Cardiac muscle cell (in vitro differentiated cells and primary cell): ENCODE data around the gene ULK2. TPM values are rescaled to one million over a fixed set of nuclear protein-coding genes. Genes with fewer than 3 reads are reported as not detected.
A peak's percentile ranks its signal among the peaks of the same experiment; 100 is the strongest.

Experiments
- DNase-seq, 2 donors: peaks; one replicate each; pipeline versions ENCODE4 v3.0.0 to v3.0.0-alpha.2; 2010 to 2017; ENCODE audit warnings: low read depth in 1 of 2, low spot score in 1 of 2
- H3K27ac ChIP-seq: fragments of 200-600 bp; sonication (generic); 2 replicates; pipeline ENCODE4 v1.5.1; 2016
- H3K27me3 ChIP-seq: fragments of 200-600 bp; sonication (generic); 2 replicates; pipeline ENCODE4 v1.6.0; 2016; ENCODE audit warnings: control low read depth
- H3K36me3 ChIP-seq: fragments of 200-600 bp; sonication (generic); 2 replicates; pipeline ENCODE4 v1.5.1; 2016; ENCODE audit warnings: control low read depth
- H3K4me1 ChIP-seq: fragments of 200-600 bp; sonication (generic); 2 replicates; pipeline ENCODE4 v1.8.1; 2017; ENCODE audit warnings: low read depth, mild to moderate bottlenecking, mixed run types
- H3K4me3 ChIP-seq: fragments of 200-600 bp; sonication (generic); 2 replicates; pipeline ENCODE4 v1.5.1; 2016; ENCODE audit warnings: mild to moderate bottlenecking
- H3K9me3 ChIP-seq: fragments of 200-600 bp; sonication (generic); 2 replicates; pipeline ENCODE4 v1.5.1; 2017; ENCODE audit warnings: low read depth, mild to moderate bottlenecking, control low read depth
- CTCF ChIP-seq: IDR thresholded peaks from 2 replicates; pipeline ENCODE4 v1.5.1; 2012; ENCODE audit warnings: low read depth, mild to moderate bottlenecking, low read length
- polyA plus RNA-seq: library from polyadenylated mRNA; unstranded; fragments of >200 nt; fragmentation: Nextera tagmentation; extraction: Ambion mirVana; gene quantifications from 2 replicates; pipeline ENCODE4 v1.2.1, GENCODE V29; 2016
- total RNA-seq: library from RNA; depleted of rRNA; stranded (reverse); fragments of >200 nt; gene quantifications from 2 replicates; pipeline ENCODE4 v1.2.3, GENCODE V29; 2016

The ULK2 gene
- total and polyA plus RNA-seq, 2 experiments from 2014 or later: 13.3 to 24.5 TPM

- Histone ChIP-seq H3K36me3 (peaks cover 21% of the 10 kb centered on the region), H3K4me3 (no peak overlapping the region), H3K27ac (no peak overlapping the region), H3K9me3 (no peaks in the 10 kb centered on the region), H3K4me1 (no peaks in the 10 kb centered on the region), H3K27me3 (no peaks in the 10 kb centered on the region)
- TF ChIP-seq CTCF: no peak
- DNase-seq: no peak
These were observed 95.6 kb downstream of the ULK2 start for GRCh38 chr17:19771971-19772630.

GRCh38 chr17:19770985-19771735, 96.6 kb downstream of the ULK2 start:
- no peak for DNase-seq
- H3K27me3 ChIP-seq: no peaks in the 10 kb centered on the region
- H3K27ac ChIP-seq: no peak overlapping the region
- no peak for TF ChIP-seq CTCF
- H3K4me3 ChIP-seq: no peak overlapping the region
- H3K4me1 ChIP-seq: no peaks in the 10 kb centered on the region
- no peaks in the 10 kb centered on the region for H3K9me3 ChIP-seq
- peaks cover 16% of the 10 kb centered on the region for H3K36me3 ChIP-seq

DNA sequence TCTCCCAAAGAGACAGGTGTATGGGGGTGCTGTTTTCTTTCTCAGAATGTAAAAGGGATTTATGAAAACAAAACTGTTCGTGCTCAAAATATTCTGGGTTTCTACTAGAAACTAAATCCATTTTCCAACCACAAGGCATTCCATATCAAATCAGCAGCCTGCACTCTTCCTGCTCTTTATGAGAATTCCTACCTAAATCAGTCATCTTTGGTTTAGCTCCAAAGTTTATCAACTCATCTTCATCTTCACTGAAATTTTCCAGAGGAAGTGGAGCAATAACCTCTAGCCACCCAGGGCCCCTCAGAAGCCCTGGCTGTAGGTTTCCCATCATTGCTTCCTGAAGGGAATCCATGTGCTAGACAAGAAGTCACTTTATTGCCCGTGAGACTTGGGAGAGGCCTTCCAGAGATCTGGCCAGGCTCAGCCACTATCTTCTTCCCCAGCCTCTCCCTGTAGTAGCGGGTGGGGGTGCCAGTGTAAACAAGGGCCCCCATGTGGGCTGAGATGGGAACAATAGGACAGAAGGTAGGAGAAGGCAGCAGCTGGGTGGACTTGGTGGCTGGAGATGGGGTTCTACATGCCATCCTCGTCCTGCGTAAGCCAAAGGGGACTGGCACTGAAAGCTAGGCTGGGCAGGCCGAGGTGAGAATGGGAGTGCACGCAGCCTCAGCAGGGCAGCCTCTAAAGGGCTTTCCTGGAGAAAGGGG, 97.6 kb downstream of the ULK2 start:
- no peak for TF ChIP-seq CTCF
- peak in 1 of 2 donors; percentile 54 for DNase-seq
- Histone ChIP-seq H3K4me3 (no peak overlapping the region), H3K27me3 (no peaks in the 10 kb centered on the region), H3K36me3 (peaks cover 6% of the 10 kb centered on the region), H3K9me3 (no peaks in the 10 kb centered on the region), H3K4me1 (no peaks in the 10 kb centered on the region), H3K27ac (no peak overlapping the region)

DNA sequence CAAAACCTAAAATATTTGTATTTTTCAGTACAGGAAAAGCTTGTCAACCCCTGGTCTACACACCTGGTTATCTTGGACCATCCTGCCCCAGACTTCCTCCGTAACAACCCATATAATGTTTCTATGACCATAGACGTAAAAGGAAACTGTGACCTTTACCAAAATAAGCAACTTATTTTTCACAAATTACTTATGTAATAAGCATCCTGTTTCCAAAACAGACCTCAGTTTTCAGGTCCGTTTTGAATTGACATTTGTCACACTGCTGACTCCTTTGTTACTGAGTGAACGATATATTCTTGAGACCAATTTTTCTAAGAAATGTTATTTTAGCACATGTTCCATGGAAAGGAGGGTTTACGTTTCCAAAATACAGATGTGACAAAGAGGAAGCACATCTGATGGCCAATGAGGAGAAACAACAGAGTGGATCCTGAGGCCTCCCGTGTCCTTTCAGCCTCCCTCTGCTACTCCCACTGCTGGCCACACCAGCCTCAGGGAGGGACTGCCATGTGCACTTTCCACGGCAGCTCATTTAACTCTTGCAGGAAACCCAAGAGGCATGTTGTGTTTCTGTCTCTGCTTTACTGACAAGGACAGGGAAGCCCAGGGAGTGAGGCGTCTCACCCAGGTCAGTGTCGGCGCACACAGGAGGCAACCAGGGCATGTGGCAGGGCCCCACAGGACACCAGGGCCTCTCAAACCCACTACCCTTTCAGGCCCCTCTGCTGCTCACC, 99.5 kb downstream of the ULK2 start:
- no peaks in the 10 kb centered on the region for H3K27me3 ChIP-seq
- H3K27ac ChIP-seq: no peak overlapping the region
- H3K4me3 ChIP-seq: no peak overlapping the region
- TF ChIP-seq CTCF: no peak
- no peak for DNase-seq
- H3K4me1 ChIP-seq: no peaks in the 10 kb centered on the region
- no peaks in the 10 kb centered on the region for H3K9me3 ChIP-seq
- H3K36me3 ChIP-seq: no peaks in the 10 kb centered on the region
